GM21717 (cell line): ENCODE results near the gene STXBP1.

Source experiments
- ATAC-seq: cut with Tn5 transposase; IDR thresholded peaks from one replicate; pipeline ENCODE4 v1.9.1; 2021; ENCODE audit warnings: mild to moderate bottlenecking, moderate library complexity; ENCODE audit not compliant: unreplicated experiment

Gene STXBP1

GRCh38 chr9:127651697-127652610 lies 39.9 kb downstream of the STXBP1 start:
- ATAC-seq = no peak

DNA sequence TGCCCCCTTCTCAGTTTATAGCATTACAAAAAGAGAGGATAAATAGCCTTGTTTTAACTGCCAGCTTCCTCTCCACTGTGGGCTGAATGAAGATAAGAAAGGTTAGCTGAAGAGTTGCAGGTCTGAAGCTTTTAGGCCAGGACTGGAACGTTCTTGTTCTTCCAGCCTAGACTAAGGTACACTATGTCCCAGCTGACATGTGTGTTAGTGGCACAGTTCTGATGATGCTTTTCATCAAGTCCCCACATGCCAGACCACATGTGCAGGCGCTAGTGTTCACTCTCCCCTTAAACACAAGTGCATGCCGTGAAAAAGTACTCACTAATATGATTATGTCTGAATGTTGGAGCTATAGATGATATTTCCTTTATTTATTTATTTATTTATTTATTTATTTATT lies 40.7 kb downstream of the STXBP1 start:
- no peak for ATAC-seq

DNA sequence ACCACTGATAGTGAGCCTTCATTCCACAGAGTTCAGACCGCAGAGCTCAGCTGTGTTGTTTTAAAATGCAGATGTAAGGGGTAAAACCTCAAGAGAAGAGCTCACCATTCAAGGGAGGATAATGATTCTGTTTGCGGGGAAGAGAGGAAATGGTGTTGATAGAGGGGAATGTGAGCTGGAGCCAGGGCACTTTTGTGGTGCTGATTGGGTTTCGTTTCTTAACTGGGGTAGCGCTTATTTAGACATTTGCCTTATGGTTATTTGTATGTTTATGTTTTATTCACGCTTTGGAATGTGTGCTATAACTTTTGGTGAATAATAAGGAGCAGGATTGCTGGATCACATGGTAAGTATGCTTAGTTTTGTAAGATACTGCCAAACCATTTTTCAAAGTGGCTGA lies 42.5 kb downstream of the STXBP1 start:
- no peak for ATAC-seq

GRCh38 chr9:127658428-127658827 lies 46.4 kb downstream of the STXBP1 start:
- no peak for ATAC-seq

- no peak for ATAC-seq
Measured at GRCh38 chr9:127660886-127661741, 49.0 kb downstream of the STXBP1 start.

DNA sequence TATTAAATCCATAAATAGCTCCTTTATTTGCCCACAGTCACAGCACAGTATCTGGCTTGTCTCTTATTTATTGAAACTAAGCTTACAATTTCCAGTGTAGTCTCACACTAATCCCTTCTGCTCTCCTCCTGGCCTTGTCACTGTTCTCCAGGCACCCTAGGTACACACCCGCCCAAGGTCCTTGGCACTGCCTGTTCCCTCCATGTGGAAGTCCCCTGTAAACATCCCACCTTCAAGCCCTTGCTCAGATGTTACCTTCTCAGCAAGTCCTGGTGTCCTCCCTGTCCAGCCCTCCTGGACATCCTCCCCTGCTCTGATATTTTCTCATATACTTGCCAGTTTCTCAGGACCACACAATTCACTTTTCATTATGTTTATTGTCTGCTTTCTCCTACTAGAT lies 50.5 kb downstream of the STXBP1 start:
- no peak for ATAC-seq

DNA sequence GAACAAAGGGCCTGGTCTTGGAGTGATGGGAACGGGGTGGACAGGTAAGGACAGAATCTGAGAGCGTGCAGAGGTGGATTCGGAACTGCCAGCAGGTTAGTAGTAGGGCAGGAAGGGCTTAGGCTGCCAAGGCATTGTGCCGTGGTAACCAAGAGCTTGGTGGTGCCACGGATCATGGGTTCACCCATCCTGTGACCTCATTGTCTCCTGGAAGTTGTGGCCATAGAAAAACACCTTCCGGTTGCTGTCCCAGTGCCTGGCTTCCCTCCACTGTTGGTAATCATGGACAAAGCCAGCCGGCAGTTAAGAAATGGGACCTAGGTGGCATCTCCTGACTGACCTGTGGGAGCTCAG lies 52.2 kb downstream of the STXBP1 start:
- no peak for ATAC-seq

- ATAC-seq = no peak
Measured at GRCh38 chr9:127664678-127665507, 52.8 kb downstream of the STXBP1 start.

DNA sequence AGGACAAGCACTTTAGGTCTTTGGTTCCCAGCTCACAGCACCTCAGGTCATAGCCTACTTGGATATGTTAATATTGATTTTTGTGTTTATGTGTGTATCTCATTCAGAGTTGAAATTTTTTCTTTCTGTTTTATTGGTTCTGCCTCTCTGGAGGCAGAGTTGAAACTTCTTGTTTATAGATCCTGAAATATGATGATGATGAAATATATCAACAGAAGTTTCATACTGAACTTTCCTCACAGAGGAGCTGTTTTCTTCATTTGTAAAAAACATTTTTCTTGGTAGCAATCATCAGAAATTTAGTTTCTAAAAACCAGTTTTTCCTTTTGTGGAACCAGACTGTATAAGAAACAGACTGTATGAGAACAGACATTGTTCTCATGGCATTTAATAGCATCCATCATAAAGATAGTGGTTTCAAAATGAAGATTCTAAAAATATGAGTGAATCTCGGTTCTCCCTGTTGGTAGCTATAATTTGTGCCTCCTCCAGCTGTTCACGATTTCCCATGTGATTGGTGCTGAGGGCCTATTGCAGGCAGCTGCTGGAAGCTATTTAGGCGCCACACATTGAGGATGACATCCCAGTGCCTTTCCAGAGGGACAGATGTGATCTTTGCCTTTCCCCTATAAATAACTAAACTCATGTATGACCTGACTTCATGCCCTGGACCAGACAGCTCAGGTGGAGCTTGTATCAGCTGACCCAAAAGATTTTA lies 55.2 kb downstream of the STXBP1 start:
- no peak for ATAC-seq

- ATAC-seq = no peak
Measured at GRCh38 chr9:127667906-127668305, 55.8 kb downstream of the STXBP1 start.

DNA sequence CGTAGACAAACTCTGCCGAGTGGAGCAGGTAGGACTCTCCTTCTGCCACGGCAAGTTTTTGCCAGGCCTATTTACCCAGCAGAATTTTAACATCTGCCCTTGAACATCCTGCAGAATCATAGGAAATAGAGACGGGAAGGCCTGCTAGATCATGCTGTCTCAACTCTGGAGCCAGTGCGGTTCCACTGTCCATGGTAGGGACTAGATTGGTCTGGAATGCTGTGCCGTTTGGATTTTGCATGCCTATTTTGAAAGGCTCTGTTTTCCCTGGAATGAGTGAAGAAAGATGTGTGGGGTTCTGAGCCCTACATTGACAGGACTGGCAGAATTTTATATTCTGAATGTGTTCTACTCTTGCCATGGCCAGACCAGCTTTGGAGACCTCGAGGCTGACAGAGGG lies 61.2 kb downstream of the STXBP1 start:
- no peak for ATAC-seq

- no peak for ATAC-seq
Measured at GRCh38 chr9:127676638-127677037, 64.6 kb downstream of the STXBP1 start.

DNA sequence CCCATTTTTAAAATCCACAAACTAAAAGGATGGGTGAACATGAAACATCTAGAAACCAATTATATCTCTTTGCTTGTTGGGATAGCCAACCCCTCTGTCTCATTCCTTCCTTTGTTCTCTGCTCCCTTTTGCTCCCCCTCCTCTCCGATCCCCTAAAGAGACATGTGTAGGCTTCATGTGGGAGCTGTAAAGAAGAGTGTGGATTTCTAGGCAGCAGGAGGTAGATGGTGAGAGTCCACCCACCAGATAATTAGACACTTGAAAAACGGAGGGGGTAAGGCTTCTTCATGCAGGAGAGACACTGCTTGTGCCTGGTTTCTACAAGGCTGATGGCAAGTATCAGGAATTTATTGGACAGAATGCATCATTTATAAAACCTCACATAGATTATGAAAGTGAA lies 67.4 kb downstream of the STXBP1 start:
- ATAC-seq = no peak

- no peak for ATAC-seq
Measured at GRCh38 chr9:127680226-127680625, 68.1 kb downstream of the STXBP1 start.

DNA sequence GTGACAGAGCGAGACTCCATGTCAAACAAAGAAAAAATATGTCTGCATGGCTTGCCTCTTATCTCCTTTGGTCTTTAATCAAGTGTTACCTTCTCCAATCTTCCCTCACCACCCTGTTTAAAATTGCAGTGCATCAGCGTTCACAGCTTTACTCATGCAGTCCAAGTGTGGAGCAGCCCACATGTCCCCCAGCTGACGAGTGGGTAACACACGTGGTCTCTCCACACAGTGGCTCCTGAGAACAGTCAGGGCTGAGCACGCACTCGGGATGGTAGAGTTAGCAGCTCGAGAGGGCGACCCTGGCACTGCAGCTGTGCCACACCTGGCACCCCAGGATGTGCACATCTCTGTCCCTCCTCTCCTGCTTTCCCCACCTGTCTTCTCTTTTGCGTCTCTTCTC lies 68.8 kb downstream of the STXBP1 start:
- ATAC-seq = no peak

DNA sequence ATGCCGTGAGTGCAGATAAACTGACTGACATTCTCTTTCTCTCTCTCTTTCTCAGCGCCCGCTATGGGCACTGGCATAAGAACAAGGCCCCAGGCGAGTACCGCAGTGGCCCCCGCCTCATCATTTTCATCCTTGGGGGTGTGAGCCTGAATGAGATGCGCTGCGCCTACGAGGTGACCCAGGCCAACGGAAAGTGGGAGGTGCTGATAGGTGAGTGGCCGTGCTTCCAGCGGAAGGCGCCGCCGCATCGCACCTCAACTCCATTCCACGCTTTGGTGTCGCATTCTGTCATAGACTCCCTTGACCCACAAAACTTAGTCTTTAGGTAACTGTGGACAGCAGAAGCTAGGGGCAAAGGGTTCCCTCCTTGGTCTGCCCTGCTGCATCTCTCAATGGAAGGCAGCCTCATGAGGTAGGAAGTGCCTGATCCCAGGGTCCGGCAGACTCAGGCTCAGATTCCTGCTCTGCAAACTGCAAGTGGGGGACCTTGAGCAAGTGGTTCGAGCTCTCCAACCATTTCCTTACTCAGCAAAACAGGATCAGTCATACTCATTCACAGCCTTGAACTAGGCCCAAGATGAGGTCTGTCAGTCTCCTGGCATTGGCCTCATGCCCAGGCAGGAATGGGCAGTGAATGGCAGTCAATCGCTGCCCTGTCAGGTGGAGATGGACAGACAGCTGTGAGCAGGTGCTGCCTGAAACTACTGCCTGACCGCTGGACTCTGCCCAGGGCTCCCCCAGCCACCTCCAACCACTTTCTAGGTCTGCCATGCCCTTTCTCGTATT lies 70.5 kb downstream of the STXBP1 start:
- no peak for ATAC-seq

GRCh38 chr9:127683723-127684122 lies 71.6 kb downstream of the STXBP1 start:
- ATAC-seq = no peak

GRCh38 chr9:127684576-127684975 lies 72.5 kb downstream of the STXBP1 start:
- ATAC-seq = no peak

- ATAC-seq = no peak
Measured at GRCh38 chr9:127686461-127687393, 74.7 kb downstream of the STXBP1 start.
